Calu3 (cell line): ENCODE data around the gene FREY1. TPM values are rescaled to one million over a fixed set of nuclear protein-coding genes. Genes with fewer than 3 reads are reported as not detected.

Source experiments
- BruUV-seq: library from RNA; stranded (reverse); fragments of 400-500 nt; replicated peaks from 2 replicates; lab custom pipeline; 2021; lab: Mats Ljungman, UMichigan
- CTCF ChIA-PET: fragments of 300-600 bp; sonication (Branson Sonifier 250); formaldehyde crosslinking; loops from one replicate; lab custom pipeline; 2022; ENCODE audit warnings: antibody characterized with exemption; lab: Charles Lee
- DNase-seq: peaks from one replicate; pipeline ENCODE4 v3.0.0; 2022
- H3K27ac Mint-ChIP-seq: one replicate; pipeline ENCODE4 v1.8.0; 2022; ENCODE audit warnings: mixed read lengths; ENCODE audit not compliant: unreplicated experiment
- H3K27me3 Mint-ChIP-seq: one replicate; pipeline ENCODE4 v1.8.0; 2022; ENCODE audit warnings: mixed read lengths; ENCODE audit not compliant: unreplicated experiment
- H3K36me3 Mint-ChIP-seq: one replicate; pipeline ENCODE4 v1.8.0; 2022; ENCODE audit warnings: mild to moderate bottlenecking, moderate library complexity, mixed read lengths; ENCODE audit not compliant: insufficient read depth, unreplicated experiment
- H3K4me1 Mint-ChIP-seq: one replicate; pipeline ENCODE4 v1.8.0; 2022; ENCODE audit warnings: mild to moderate bottlenecking, low read depth, mixed read lengths; ENCODE audit not compliant: unreplicated experiment
- H3K4me3 Mint-ChIP-seq: one replicate; pipeline ENCODE4 v1.8.0; 2022; ENCODE audit warnings: mild to moderate bottlenecking, low read depth, moderate library complexity, mixed read lengths; ENCODE audit not compliant: unreplicated experiment
- H3K9me3 Mint-ChIP-seq: one replicate; pipeline ENCODE4 v1.8.0; 2022; ENCODE audit warnings: low read depth, mixed read lengths; ENCODE audit not compliant: unreplicated experiment
- intact Hi-C: fragments of 100-400 bp; cut with micrococcal nuclease; formaldehyde crosslinking; loops from one replicate; pipeline ENCODE4 v1.10.0; 2022; ENCODE audit not compliant: unreplicated experiment
- total RNA-seq: library from RNA; stranded (reverse); gene quantifications from 2 replicates; pipeline ENCODE4 v1.2.3, GENCODE V29; 2022
- TF ChIP-seq, protein P1 (sequence below): fragments of 200-600 bp; IDR thresholded peaks from one replicate; pipeline ENCODE4 v1.8.0; 2022; ENCODE audit warnings: antibody characterized with exemption; ENCODE audit not compliant: unreplicated experiment

FREY1 gene
- total RNA-seq, 1 experiment from 2014 or later: 0.99 TPM

DNA sequence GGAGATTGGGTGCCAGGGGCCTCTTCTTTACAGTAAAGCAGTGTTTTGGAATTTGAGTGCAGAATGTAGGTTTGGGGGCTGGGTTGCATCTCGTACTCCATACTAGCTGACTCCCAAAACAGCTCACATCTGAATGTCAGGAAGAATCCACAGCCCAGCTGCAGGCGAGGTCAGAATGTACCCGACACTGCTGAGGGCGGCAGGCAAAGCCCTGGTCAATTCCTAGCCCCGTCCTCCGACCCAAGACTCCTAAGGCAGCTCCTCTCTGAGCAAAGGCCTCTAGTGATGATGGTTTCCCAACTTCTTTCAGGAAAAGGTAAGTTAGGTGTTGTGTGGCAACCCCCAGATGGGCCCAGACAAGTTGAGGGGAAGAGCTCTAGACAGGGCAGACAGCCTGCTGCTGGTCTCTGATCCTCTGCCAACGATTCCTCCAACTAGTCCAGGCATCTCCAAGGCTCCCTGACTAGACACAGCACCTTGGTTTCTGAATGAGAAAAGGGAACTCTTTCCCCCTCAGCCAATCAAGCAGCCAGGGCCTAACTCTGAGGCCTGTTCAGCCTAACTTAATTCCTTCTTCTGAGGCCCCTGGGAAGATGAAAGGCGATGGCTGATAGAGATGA, 24.0 kb upstream of the FREY1 start:
- DNase-seq: no peak
- CTCF ChIA-PET: interaction anchor here (0.7 kb wide), 2 partner anchors 63 to 76 kb away, joined by 3 to 5 read pairs; no protein-coding TSS in a partner anchor
- Mint-ChIP-seq H3K4me3 (no peak overlapping the region), H3K9me3 (no peaks in the 10 kb centered on the region), H3K36me3 (peaks cover 21% of the 10 kb centered on the region), H3K4me1 (peaks cover 11% of the 10 kb centered on the region), H3K27me3 (no peaks in the 10 kb centered on the region), H3K27ac (no peak overlapping the region)
- BruUV-seq: no TSS peak
- TF ChIP-seq, protein P1, sequence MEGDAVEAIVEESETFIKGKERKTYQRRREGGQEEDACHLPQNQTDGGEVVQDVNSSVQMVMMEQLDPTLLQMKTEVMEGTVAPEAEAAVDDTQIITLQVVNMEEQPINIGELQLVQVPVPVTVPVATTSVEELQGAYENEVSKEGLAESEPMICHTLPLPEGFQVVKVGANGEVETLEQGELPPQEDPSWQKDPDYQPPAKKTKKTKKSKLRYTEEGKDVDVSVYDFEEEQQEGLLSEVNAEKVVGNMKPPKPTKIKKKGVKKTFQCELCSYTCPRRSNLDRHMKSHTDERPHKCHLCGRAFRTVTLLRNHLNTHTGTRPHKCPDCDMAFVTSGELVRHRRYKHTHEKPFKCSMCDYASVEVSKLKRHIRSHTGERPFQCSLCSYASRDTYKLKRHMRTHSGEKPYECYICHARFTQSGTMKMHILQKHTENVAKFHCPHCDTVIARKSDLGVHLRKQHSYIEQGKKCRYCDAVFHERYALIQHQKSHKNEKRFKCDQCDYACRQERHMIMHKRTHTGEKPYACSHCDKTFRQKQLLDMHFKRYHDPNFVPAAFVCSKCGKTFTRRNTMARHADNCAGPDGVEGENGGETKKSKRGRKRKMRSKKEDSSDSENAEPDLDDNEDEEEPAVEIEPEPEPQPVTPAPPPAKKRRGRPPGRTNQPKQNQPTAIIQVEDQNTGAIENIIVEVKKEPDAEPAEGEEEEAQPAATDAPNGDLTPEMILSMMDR: no peak
- intact Hi-C loops: no loop called here

DNA sequence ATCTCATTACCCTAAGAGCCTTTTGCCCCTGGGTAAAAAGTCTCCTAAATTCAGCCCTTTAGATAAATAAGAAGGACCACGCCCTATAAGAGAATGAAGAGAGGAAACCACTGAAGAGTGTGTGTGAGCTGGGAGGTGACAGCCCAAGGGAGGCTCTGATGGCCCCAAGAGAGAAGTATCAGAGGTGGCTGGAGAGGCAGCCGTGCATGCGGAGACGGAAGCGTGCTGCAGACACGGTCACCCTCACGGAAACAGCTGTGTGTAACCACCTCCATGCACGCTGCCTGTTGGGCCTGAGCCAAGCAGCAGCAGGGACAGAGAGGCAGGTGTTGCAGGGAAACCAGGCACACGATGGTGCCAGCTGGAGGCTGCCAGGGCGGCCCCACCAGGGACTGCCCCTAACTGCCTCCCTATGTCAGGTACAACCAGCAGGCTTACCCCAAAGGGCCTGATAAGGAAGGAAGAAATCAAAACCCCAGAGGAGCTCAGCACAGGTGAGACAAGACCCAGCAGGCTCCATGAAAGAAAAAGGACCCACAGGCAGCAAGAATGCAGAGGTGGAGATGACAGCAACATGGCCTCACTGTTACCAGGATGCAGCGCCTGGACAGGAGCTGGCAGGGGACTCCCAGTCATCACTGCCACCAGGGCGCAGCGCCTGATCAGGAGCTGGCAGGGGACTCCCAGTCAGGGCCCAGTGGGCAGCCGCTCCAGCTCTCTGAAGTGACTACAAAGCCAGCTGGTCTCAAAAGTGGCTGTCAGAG, 23.1 kb upstream of the FREY1 start:
- no peaks in the 10 kb centered on the region for H3K9me3 Mint-ChIP-seq
- no peak overlapping the region for H3K27ac Mint-ChIP-seq
- H3K27me3 Mint-ChIP-seq: no peaks in the 10 kb centered on the region
- DNase-seq: no peak
- intact Hi-C loops: no loop called here
- H3K4me3 Mint-ChIP-seq: no peak overlapping the region
- CTCF ChIA-PET: interaction anchor here (0.6 to 0.7 kb wide), 4 partner anchors 64 to 618 kb away, joined by 3 to 5 read pairs (median 3); no protein-coding TSS in a partner anchor
- peaks cover 21% of the 10 kb centered on the region for H3K36me3 Mint-ChIP-seq
- TF ChIP-seq, protein P1: no peak
- BruUV-seq: no TSS peak
- peaks cover 11% of the 10 kb centered on the region for H3K4me1 Mint-ChIP-seq

DNA sequence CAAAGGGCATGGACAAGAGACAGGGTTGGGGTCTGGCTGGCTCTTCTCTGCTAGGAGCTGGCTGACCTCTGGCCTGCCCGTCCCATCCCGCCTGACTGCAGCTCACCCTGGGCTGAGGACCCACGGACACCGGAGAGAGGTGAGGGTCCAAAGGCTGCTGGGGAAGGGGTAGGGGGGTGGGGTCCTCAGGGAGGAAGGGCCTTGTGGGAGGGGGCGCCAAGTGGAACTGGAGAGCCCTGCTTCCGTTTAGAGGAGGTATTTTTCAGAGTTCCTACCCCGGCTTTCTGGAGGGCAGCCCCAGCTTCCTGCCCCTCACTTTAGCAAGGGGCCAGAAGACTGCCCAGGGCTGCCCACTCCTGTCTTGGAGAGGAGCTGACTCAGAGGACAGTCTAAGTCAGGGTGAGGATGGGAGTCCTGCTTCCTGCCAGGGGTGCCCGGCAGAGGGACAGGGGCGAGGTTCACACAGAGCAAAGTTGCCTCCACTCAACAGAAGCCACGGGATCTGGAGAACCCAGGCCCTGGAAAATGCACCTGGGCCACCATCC, 22.5 kb upstream of the FREY1 start:
- Mint-ChIP-seq H3K4me1 (peaks cover 12% of the 10 kb centered on the region), H3K27ac (no peak overlapping the region), H3K4me3 (no peak overlapping the region), H3K36me3 (peaks cover 21% of the 10 kb centered on the region), H3K9me3 (no peaks in the 10 kb centered on the region), H3K27me3 (no peaks in the 10 kb centered on the region)
- TF ChIP-seq, protein P1: no peak
- BruUV-seq: no TSS peak
- no peak for DNase-seq
- CTCF ChIA-PET: interaction anchor here (0.6 kb wide), 1 partner anchor 35 kb away, joined by 3 read pairs; no protein-coding TSS in a partner anchor
- intact Hi-C loops: no loop called here

DNA sequence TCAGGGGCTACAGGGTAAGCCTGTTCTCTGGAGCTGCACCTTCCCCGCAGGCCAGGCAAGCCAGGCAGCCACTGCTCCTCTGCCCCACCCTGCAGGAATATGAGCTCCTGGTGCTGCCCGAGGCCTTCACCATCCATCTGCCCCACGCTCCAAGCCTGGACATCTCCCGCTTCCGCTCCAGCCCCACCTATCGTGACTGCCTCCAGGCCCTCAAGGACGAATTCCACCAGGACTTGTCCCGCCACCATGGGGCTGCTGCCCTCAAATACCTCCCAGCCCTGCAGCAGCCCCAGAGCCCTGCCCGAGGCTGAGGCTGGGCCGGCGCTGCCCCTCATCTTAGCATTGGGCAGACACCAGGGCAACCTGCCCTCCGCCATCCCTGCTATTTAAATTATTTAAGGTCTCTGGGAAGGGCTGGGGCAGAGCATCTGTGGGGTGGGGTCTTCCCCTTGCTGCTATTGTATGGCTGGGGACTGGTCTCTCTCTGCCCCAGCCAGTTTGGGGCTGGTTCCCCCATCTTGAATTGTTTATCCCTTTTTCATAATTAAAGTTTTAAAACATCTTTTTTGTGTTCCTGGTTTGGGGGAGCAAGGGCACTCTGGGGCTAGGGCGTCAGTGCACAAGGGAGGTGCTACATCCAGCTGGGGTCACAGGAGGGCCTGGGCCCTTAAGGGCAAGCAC, 21.6 kb upstream of the FREY1 start:
- no peaks in the 10 kb centered on the region for H3K27me3 Mint-ChIP-seq
- CTCF ChIA-PET: interaction anchor here (0.6 kb wide), 1 partner anchor 34 kb away, joined by 3 read pairs; no protein-coding TSS in a partner anchor
- H3K36me3 Mint-ChIP-seq: peaks cover 21% of the 10 kb centered on the region
- intact Hi-C loops: no loop called here
- H3K9me3 Mint-ChIP-seq: no peaks in the 10 kb centered on the region
- DNase-seq: no peak
- TF ChIP-seq, protein P1: no peak
- H3K4me3 Mint-ChIP-seq: no peak overlapping the region
- peaks cover 18% of the 10 kb centered on the region for H3K4me1 Mint-ChIP-seq
- BruUV-seq: no TSS peak
- H3K27ac Mint-ChIP-seq: no peak overlapping the region
